Right atrium auricular region (tissue), 2 donors: ENCODE measurements around the gene PNPLA6. TPM values are rescaled to one million over a fixed set of nuclear protein-coding genes. Genes with fewer than 3 reads are reported as not detected.

ENCODE experiments used
- DNase-seq: peaks from one replicate; pipeline ENCODE4 v3.0.0-alpha.2; 2019; ENCODE audit warnings: low spot score
- H3K27ac ChIP-seq, 2 donors: fragments of 200-600 bp; sonication (generic); 1 replicate in 1 of 2; 2 replicates in 1 of 2; pipeline ENCODE4 v1.5.1; 2016 to 2019
- H3K27me3 ChIP-seq, 2 donors: fragments of 200-600 bp; sonication (generic); one replicate each; pipeline versions ENCODE4 v1.5.1 to v1.6.0; 2017 to 2019
- H3K36me3 ChIP-seq: fragments of 200-600 bp; sonication (generic); one replicate; pipeline ENCODE4 v1.5.1; 2016
- H3K4me1 ChIP-seq, 2 donors: fragments of 200-600 bp; sonication (generic); one replicate each; pipeline versions ENCODE4 v1.5.1 to v1.6.0; 2017 to 2019
- H3K4me3 ChIP-seq, 2 donors: fragments of 200-600 bp; sonication (generic); 1 replicate in 1 of 2; 2 replicates in 1 of 2; pipeline ENCODE4 v1.5.1; 2017 to 2019; ENCODE audit warnings: mild to moderate bottlenecking in 1 of 2, moderate library complexity in 1 of 2
- H3K9me3 ChIP-seq, 2 donors: fragments of 200-600 bp; sonication (generic); one replicate each; pipeline ENCODE4 v1.5.1; 2019
- CTCF ChIP-seq, 2 donors: fragments of 200-600 bp; sonication (generic); IDR thresholded peaks; one replicate each; pipeline ENCODE4 v1.5.1; 2019; ENCODE audit warnings: antibody characterized with exemption in 2 of 2
- total RNA-seq, 2 donors: library from RNA; depleted of rRNA; stranded (reverse); fragments of >200 nt; gene quantifications; one replicate each; pipeline ENCODE4 v1.1.0, GENCODE V29; 2016

The PNPLA6 gene
- total RNA-seq, 2 donors from 2014 or later: 45.3 to 70.6 TPM

- H3K27me3 ChIP-seq: no peaks in the 10 kb centered on the region
- no peaks in the 10 kb centered on the region for H3K36me3 ChIP-seq
Measured at GRCh38 chr19:7596211-7596937, 60.9 kb downstream of the PNPLA6 start.

DNA sequence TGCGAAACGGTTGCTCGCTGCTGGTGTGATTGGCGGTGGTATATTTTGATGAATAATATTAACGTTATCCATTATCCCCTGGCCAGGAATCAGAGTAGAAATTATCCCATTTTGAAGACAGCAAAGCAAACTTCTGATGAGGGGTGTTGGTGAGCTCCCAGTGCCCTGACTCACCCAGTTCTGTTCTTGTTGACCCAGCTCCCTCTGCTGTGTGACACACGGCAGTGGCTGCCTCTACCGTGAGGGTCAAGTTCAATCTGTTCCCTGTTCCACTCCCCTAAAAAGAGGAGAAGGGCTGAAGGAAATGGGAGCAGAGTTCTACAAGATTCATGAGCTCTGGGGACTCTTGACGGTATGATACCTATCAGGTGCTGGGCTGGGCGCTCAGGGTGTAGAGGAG, 62.2 kb downstream of the PNPLA6 start:
- Histone ChIP-seq H3K9me3 (no peaks in the 10 kb centered on the region), H3K36me3 (no peaks in the 10 kb centered on the region), H3K27ac (no peak overlapping the region), H3K4me1 (peaks cover 0 to 4% of the 10 kb centered on the region in 2 donors), H3K4me3 (no peak overlapping the region), H3K27me3 (no peaks in the 10 kb centered on the region)
- DNase-seq: no peak
- no peak for TF ChIP-seq CTCF (IDR thresholded peaks at IDR 0.05)

More at GRCh38 chr19:7596211-7596937, 60.9 kb downstream of the PNPLA6 start:
- TF ChIP-seq CTCF (IDR thresholded peaks at IDR 0.05): no peak
- H3K4me3 ChIP-seq: peak overlapping the region; percentile 19 to 43
- no peak for DNase-seq
- peaks cover 0 to 4% of the 10 kb centered on the region in 2 donors for H3K4me1 ChIP-seq
- H3K9me3 ChIP-seq: no peaks in the 10 kb centered on the region
- no peak overlapping the region for H3K27ac ChIP-seq

GRCh38 chr19:7598180-7598579, 62.7 kb downstream of the PNPLA6 start:
- no peak for DNase-seq
- Histone ChIP-seq H3K36me3 (no peaks in the 10 kb centered on the region), H3K4me3 (no peak overlapping the region)

DNA sequence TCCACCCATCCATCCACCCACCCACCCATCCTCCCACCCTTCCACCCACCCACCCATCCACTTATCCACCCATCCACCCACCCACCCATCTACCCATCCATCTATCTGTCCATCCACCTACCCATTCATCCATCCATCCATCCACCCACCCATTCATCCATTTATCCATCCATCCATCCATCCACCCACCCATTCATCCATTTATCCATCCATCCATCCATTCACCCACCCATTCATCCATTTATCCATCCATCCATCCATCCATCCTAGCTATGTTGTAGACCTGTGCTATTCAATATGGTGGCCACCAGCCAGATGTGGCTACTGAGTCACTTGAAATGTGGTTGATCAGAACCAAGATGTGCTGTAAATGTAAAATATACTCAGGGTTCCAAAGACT, 65.2 kb downstream of the PNPLA6 start:
- Histone ChIP-seq H3K27ac (no peak overlapping the region), H3K27me3 (no peaks in the 10 kb centered on the region), H3K36me3 (no peaks in the 10 kb centered on the region), H3K4me3 (no peak overlapping the region), H3K9me3 (no peaks in the 10 kb centered on the region), H3K4me1 (peaks cover 0 to 4% of the 10 kb centered on the region in 2 donors)
- no peak for TF ChIP-seq CTCF (IDR thresholded peaks at IDR 0.05)
- no peak for DNase-seq

More at GRCh38 chr19:7598180-7598579, 62.7 kb downstream of the PNPLA6 start:
- Histone ChIP-seq H3K27ac (no peak overlapping the region), H3K9me3 (no peaks in the 10 kb centered on the region), H3K4me1 (peaks cover 0 to 4% of the 10 kb centered on the region in 2 donors), H3K27me3 (no peaks in the 10 kb centered on the region)
- no peak for TF ChIP-seq CTCF (IDR thresholded peaks at IDR 0.05)

- H3K4me3 ChIP-seq: no peak overlapping the region
- H3K27ac ChIP-seq: no peak overlapping the region
- no peaks in the 10 kb centered on the region for H3K36me3 ChIP-seq
- no peaks in the 10 kb centered on the region for H3K9me3 ChIP-seq
- DNase-seq: no peak
- H3K4me1 ChIP-seq: no peaks in the 10 kb centered on the region
- no peak for TF ChIP-seq CTCF (IDR thresholded peaks at IDR 0.05)
- no peaks in the 10 kb centered on the region for H3K27me3 ChIP-seq
Measured at GRCh38 chr19:7602240-7602934, 66.9 kb downstream of the PNPLA6 start.
